Parathyroid adenoma (tissue), 2 donors: ENCODE data around the gene LRP10.
A peak's percentile ranks its signal among the peaks of the same experiment; 100 is the strongest.

Experiments used
- H2AFZ ChIP-seq: fragments of 300-600 bp; sonication (generic); one replicate; pipeline ENCODE4 v1.7.0; 2017; ENCODE audit warnings: antibody characterized with exemption, mild to moderate bottlenecking
- H3K27ac ChIP-seq: fragments of 300-600 bp; sonication (generic); one replicate; pipeline ENCODE4 v1.7.0; 2017
- H3K27me3 ChIP-seq: fragments of 300-600 bp; sonication (generic); one replicate; pipeline ENCODE4 v1.7.0; 2017; ENCODE audit warnings: low read length; ENCODE audit not compliant: control insufficient read depth, insufficient read depth
- H3K36me3 ChIP-seq: fragments of 300-600 bp; sonication (generic); one replicate; pipeline ENCODE4 v1.7.0; 2017; ENCODE audit warnings: low read length; ENCODE audit not compliant: control insufficient read depth, insufficient read depth
- H3K4me1 ChIP-seq: fragments of 300-600 bp; sonication (generic); one replicate; pipeline ENCODE4 v1.7.0; 2017; ENCODE audit warnings: control low read depth
- H3K4me2 ChIP-seq: fragments of 300-600 bp; sonication (generic); one replicate; pipeline ENCODE4 v1.7.0; 2017; ENCODE audit warnings: low read length
- H3K4me3 ChIP-seq: fragments of 300-600 bp; sonication (generic); one replicate; pipeline ENCODE4 v1.7.0; 2017; ENCODE audit warnings: low read depth, low read length
- H3K79me2 ChIP-seq: fragments of 300-600 bp; sonication (generic); one replicate; pipeline ENCODE4 v1.7.0; 2017; ENCODE audit warnings: control low read depth
- H3K9ac ChIP-seq: fragments of 300-600 bp; sonication (generic); one replicate; pipeline ENCODE4 v1.7.0; 2017; ENCODE audit warnings: mild to moderate bottlenecking
- H3K9me3 ChIP-seq: fragments of 300-600 bp; sonication (generic); one replicate; pipeline ENCODE4 v1.7.0; 2017; ENCODE audit warnings: low read length; ENCODE audit not compliant: control insufficient read depth
- TF ChIP-seq, protein P1 (sequence below): fragments of 300-600 bp; sonication (generic); IDR thresholded peaks from one replicate; pipeline ENCODE4 v1.7.0; 2017; ENCODE audit warnings: antibody characterized with exemption, mild to moderate bottlenecking
- donor health status: primary hyperparathyroidism.

The LRP10 gene

DNA sequence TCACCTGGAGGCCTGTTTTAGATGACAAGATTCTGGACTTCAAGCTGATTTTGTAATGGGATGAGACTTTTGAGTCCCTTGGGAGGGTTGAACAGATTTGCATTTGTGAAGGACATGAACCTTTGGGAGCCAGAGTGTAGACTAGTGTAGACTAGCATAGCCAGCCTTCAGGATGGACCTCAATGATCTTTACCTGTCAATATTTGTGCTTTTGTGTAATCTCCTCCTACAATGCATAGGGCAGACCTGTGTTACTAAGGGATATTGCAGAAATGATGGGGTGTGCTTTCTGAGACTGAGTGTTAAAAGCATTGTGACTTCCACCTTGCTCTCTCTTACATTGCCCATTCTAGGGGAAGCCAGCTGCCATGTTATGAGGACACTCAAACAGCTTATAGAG lies 9.9 kb upstream of the LRP10 start:
- Histone ChIP-seq H3K9ac (no peak overlapping the region), H3K36me3 (no peaks in the 10 kb centered on the region), H3K27ac (no peak overlapping the region), H3K79me2 (no peaks in the 10 kb centered on the region), H3K4me2 (no peak overlapping the region), H3K27me3 (no peaks in the 10 kb centered on the region), H3K4me1 (no peaks in the 10 kb centered on the region), H2AFZ (no peak overlapping the region), H3K4me3 (no peak overlapping the region), H3K9me3 (no peaks in the 10 kb centered on the region)
- TF ChIP-seq, protein P1, sequence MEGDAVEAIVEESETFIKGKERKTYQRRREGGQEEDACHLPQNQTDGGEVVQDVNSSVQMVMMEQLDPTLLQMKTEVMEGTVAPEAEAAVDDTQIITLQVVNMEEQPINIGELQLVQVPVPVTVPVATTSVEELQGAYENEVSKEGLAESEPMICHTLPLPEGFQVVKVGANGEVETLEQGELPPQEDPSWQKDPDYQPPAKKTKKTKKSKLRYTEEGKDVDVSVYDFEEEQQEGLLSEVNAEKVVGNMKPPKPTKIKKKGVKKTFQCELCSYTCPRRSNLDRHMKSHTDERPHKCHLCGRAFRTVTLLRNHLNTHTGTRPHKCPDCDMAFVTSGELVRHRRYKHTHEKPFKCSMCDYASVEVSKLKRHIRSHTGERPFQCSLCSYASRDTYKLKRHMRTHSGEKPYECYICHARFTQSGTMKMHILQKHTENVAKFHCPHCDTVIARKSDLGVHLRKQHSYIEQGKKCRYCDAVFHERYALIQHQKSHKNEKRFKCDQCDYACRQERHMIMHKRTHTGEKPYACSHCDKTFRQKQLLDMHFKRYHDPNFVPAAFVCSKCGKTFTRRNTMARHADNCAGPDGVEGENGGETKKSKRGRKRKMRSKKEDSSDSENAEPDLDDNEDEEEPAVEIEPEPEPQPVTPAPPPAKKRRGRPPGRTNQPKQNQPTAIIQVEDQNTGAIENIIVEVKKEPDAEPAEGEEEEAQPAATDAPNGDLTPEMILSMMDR = no peak

DNA sequence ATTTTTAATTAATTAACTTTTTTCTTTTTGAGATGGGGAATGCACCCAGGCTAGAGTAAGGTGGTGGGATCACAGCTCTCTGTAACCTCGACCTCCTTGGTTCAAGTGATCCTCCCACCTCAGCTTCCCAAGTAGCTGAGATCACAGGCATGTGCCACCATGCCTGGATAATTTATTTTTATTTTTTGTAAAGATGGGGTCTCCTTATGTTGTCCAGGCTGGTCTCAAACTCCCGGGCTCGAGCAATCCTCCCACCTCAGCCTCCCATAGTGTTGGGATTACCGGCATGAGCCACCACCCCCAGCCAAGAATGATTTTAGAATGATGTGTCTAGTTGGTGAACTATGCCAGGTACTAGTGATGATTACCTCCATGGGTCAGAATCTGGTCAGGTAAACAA lies 6.6 kb upstream of the LRP10 start:
- Histone ChIP-seq H3K27ac (no peak overlapping the region), H3K36me3 (no peaks in the 10 kb centered on the region), H3K79me2 (no peaks in the 10 kb centered on the region), H3K9me3 (no peaks in the 10 kb centered on the region), H3K4me3 (no peak overlapping the region), H3K4me2 (no peak overlapping the region), H3K4me1 (no peaks in the 10 kb centered on the region), H2AFZ (no peak overlapping the region), H3K27me3 (no peaks in the 10 kb centered on the region), H3K9ac (no peak overlapping the region)
- TF ChIP-seq, protein P1 = no peak

DNA sequence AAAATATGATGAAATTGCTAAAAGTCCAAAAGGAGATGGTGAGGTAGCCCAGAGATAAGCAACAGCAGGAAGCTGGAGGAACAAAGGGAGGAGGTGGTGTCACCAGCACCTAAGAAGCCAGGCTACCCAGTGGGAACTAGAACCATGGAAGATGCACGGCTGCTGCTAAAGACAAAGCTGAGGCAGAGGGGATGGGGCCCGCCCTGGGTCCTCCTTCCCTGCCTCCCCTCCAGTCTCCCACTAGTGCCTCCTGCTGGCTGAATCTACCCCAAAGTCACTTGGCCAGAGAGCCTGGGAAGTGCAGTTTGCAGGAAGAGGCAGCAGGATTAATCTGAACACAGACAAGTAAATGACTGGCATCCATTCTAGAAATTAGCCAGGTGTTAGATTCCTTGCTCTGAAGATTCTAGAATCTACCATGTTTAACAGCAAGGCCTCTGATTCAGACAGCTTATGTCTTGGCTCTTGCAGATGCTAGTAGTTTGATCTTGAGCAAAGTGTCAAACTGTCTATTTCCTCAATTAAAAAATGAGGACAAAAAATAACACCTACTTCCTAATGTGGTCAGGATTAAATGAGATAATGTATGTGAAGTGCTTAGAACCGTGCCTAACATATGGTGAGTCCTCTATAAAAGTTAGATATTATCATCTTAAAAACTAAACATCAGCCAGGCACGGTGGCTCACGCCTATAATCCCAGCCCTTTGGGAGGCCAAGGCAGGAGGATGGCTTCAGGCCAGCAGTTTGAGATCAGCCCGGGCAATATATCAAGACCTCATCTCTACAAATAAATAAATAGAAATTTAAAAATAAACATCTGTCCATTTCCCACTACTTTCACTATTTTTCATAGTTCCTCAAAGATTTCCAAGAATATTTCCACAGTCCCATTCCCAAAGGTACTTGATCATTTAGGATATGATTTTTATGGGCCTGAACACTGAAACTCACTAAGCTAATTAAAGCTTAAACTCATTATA lies 5.8 kb upstream of the LRP10 start:
- H3K36me3 ChIP-seq = no peaks in the 10 kb centered on the region
- H3K4me1 ChIP-seq = peaks cover 5% of the 10 kb centered on the region
- H3K4me2 ChIP-seq = no peak overlapping the region
- H2AFZ ChIP-seq = peak overlapping the region; percentile 1
- no peak overlapping the region for H3K27ac ChIP-seq
- TF ChIP-seq, protein P1 = no peak
- no peaks in the 10 kb centered on the region for H3K9me3 ChIP-seq
- H3K79me2 ChIP-seq = no peaks in the 10 kb centered on the region
- no peak overlapping the region for H3K9ac ChIP-seq
- no peak overlapping the region for H3K4me3 ChIP-seq
- no peaks in the 10 kb centered on the region for H3K27me3 ChIP-seq

DNA sequence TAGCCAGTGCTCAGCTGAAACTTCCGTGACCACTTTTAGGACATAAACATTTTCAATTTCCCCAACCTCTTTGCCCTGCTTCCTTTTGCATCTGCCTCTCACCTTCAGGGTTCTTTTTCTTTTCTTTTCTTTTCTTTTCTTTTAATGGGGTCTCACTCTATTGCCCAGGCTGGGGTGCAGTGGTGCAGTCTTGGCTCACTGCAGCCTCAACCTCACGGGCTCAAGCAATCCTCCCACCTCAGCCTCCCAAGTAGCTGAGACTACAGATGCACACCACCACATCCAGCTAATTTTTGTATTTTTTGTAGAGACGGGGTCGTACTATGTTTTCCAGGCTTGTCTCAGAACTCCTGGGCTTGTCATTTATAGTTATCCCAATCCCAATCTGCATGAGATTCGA lies 4.7 kb upstream of the LRP10 start:
- Histone ChIP-seq H3K36me3 (no peaks in the 10 kb centered on the region), H3K27me3 (no peaks in the 10 kb centered on the region), H3K27ac (no peak overlapping the region), H3K4me2 (no peak overlapping the region), H2AFZ (no peak overlapping the region), H3K79me2 (no peaks in the 10 kb centered on the region), H3K9ac (no peak overlapping the region), H3K4me3 (no peak overlapping the region), H3K9me3 (no peaks in the 10 kb centered on the region), H3K4me1 (peaks cover 7% of the 10 kb centered on the region)
- TF ChIP-seq, protein P1 = no peak
